Uterus (tissue), 2 donors: ENCODE results near the gene COL25A1.

Experiments used
- POLR2A ChIP-seq, 2 donors: fragments of 450-650 bp; IDR thresholded peaks; one replicate each; pipeline ENCODE4 v1.6.1; 2016; ENCODE audit warnings: antibody characterized with exemption in 2 of 2, mild to moderate bottlenecking in 1 of 2, moderate library complexity in 1 of 2
- TF ChIP-seq, protein P1 (sequence below), 4 experiments: fragments of 200-600 bp in 2 of 4; fragments of 450-650 bp in 2 of 4; sonication (generic) in 2 of 4; IDR thresholded peaks; one replicate each; pipeline ENCODE4 v1.5.1; 2016 to 2019; ENCODE audit warnings: antibody characterized with exemption in 4 of 4, mild to moderate bottlenecking in 2 of 4, moderate library complexity in 1 of 4

DNA sequence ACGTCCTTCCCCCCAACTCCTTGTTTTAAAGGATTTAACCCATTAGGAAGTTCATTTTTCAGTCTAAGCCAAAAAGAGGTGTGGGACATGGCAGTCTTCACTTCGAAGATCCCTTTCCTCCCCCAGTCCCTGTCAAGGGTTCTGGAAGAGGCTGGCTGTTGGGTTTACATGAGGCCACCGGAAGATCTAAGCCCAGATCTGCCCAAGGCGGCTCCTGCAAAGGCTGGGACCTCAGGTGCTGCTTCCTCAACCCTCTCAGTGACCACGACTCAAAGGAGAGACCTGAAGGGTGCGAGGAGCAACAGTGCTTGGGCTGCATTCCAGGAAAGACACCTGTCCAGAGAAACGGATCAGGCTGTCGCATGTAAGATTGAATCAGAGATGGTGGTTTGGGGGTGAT, 516.1 kb downstream of the COL25A1 start:
- no peak for TF ChIP-seq POLR2A (IDR thresholded peaks at IDR 0.05)
- TF ChIP-seq, protein P1, sequence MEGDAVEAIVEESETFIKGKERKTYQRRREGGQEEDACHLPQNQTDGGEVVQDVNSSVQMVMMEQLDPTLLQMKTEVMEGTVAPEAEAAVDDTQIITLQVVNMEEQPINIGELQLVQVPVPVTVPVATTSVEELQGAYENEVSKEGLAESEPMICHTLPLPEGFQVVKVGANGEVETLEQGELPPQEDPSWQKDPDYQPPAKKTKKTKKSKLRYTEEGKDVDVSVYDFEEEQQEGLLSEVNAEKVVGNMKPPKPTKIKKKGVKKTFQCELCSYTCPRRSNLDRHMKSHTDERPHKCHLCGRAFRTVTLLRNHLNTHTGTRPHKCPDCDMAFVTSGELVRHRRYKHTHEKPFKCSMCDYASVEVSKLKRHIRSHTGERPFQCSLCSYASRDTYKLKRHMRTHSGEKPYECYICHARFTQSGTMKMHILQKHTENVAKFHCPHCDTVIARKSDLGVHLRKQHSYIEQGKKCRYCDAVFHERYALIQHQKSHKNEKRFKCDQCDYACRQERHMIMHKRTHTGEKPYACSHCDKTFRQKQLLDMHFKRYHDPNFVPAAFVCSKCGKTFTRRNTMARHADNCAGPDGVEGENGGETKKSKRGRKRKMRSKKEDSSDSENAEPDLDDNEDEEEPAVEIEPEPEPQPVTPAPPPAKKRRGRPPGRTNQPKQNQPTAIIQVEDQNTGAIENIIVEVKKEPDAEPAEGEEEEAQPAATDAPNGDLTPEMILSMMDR (IDR thresholded peaks at IDR 0.05), result no peak
